H1 (cell line): ENCODE data around the gene NDUFAF8. TPM values are rescaled to one million over a fixed set of nuclear protein-coding genes. Genes with fewer than 3 reads are reported as not detected.

Experiments
- TAF1 ChIP-seq: IDR thresholded peaks from 2 replicates; pipeline ENCODE4 v1.6.1; 2011; ENCODE audit warnings: mild to moderate bottlenecking, low read depth, low read length
- polyA plus RNA-seq, 7 experiments: library from polyadenylated mRNA; depleted of rRNA in 3 of 7; stranded (reverse) in 5 of 7; unstranded in 2 of 7; fragments of >200 nt in 5 of 7; fragments of 200-250 nt in 2 of 7; gene quantifications; 1 replicate in 5 of 7; 2 replicates in 1 of 7; 4 replicates in 1 of 7; pipeline versions ENCODE4 v1.2.1 to v1.2.3, GENCODE V29; 2011 to 2013; ENCODE audit warnings: missing spikeins in 2 of 7, mixed read lengths in 2 of 7
- total RNA-seq: library from RNA; stranded (reverse); fragmentation: NEBNext Ultra II Directional; extraction: Animal tissue kit (Norgen Biotek cat#: 25700); gene quantifications from 2 replicates; pipeline ENCODE4 v1.2.1, GENCODE V29; 2021
- TF ChIP-seq, protein P1 (sequence below): IDR thresholded peaks from 2 replicates; pipeline ENCODE4 v1.6.1; 2012; ENCODE audit warnings: inconsistent platforms

Gene NDUFAF8
- total and polyA plus RNA-seq, 2 of the 8 experiments (the other 6 are each of a cell fraction or from before 2014, with no cell fraction given) = 48.9 to 91.1 TPM

DNA sequence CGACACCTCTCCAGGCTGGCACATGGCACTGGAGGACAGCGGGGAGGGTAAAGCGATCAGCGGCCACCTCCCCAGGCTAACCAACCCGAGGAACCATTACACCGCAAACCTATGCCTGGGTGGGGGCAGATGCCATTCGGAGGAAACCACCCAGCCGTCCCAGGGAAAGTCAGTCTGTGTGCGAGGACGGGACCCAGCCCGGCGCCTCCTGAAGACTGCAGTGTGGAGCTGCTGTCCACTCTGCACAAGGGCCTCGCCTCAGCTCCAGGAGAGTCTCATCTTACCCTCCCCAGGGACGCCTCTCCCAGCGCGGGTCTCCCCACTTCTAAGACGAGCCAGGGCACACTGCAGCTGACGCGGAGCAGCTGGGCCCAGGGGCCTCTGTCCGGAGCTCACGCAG lies 48.0 kb downstream of the NDUFAF8 start (continued):
- TF ChIP-seq, protein P1, sequence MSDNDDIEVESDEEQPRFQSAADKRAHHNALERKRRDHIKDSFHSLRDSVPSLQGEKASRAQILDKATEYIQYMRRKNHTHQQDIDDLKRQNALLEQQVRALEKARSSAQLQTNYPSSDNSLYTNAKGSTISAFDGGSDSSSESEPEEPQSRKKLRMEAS = no peak
- no peak for TF ChIP-seq TAF1
